ENCODE measurements around the gene SPSB4. TPM values are rescaled to one million over a fixed set of nuclear protein-coding genes. Genes with fewer than 3 reads are reported as not detected.
A peak's percentile ranks its signal among the peaks of the same experiment; 100 is the strongest.

The SPSB4 gene
- total RNA-seq, result not detected in 2 replicates
- 0.28 TPM for total RNA-seq (2013)
- polyA plus RNA-seq, result not detected in 2 replicates
- not detected in 2 replicates for polyA minus RNA-seq

DNA sequence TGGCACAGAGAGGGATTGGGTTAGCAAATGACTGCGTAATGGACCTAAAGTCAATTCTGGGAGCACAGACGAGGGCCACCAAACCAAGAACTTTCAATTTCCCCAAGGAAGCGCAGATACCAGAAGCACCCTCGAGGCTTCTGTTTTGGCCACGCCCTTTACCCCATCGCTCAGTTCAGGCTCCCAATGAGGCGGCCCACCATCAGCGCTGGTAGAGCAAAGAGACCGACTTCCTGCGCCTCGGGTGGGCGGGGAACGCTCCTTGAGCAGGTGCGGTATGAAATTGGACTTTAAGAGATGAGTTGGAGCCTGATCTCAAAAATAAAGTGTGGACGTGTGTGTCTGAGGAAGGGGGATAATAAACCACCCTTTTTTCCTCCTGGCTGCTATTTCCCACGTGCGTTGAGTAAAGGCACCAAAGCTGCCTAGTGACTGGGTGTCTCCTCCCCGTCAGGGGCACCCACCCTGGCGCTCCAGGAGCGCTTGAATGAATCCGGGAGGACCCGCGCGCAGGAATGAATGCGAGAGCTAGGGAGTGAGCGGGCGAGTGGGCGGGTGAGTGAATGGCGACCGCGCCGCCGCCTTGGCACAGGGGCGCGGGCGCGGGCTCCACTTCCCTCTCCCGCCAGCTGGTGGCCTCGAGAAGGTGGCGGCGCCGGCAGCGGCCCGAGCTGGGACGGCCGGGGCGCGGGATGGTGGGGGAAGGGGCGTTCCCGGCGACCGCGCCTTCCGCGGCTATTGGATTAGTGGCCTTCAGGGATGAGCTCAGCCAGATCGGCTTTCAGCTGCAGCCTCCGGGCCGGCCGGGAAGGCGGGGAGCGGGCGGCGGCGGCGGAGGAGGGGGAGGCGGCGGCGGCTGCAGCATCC, at the start of gene SPSB4:
SPSB4 (plus strand) TSS at position 772 of the 867 bp plus-strand sequence. CDS start 14,758 bp downstream, outside the sequence.
- H3K27ac Mint-ChIP-seq, result no peak within 1 kb of the TSS
- DNase-seq (peak; percentile 15), ATAC-seq (ENCODE audit: low read depth) (no peak)
- H3K27ac ChIP-seq (ENCODE audit: low read length in 2 of 2), result no peak within 1 kb of the TSS
- ChIA-PET CTCF (no interaction called here), POLR2A (no interaction called here)
- intact Hi-C loops (cut with micrococcal nuclease), result no loop called here
- no peaks in the 10 kb centered on the region for H3K36me3 ChIP-seq (replicated peaks in 1 of 2; ENCODE audit: control extremely low read depth in 1 of 2, control insufficient read depth in 1 of 2, extremely low read depth in 1 of 2, insufficient read depth in 2 of 2, low read length in 1 of 2)
- peak within 1 kb of the TSS; percentile 15 for H2AFZ ChIP-seq (ENCODE audit: insufficient read depth, low read depth, low read length, poor library complexity, severe bottlenecking)
- H3K4me3 ChIP-seq (ENCODE audit: control extremely low read depth in 1 of 5, extremely low read depth in 1 of 5, insufficient read depth in 1 of 5, low read depth in 2 of 5, low read length in 4 of 5), result peak within 1 kb of the TSS in 2 of 5 experiments; percentile 6 to 9
- H3K4me1 Mint-ChIP-seq, result peaks cover 9% of the 10 kb centered on the region
- no peak for TF ChIP-seq EZH2 (IDR thresholded peaks at IDR 0.05; ENCODE audit: borderline replicate concordance, insufficient read depth, low read depth, low read length, poor library complexity, severe bottlenecking)
- TF ChIP-seq, protein P1, sequence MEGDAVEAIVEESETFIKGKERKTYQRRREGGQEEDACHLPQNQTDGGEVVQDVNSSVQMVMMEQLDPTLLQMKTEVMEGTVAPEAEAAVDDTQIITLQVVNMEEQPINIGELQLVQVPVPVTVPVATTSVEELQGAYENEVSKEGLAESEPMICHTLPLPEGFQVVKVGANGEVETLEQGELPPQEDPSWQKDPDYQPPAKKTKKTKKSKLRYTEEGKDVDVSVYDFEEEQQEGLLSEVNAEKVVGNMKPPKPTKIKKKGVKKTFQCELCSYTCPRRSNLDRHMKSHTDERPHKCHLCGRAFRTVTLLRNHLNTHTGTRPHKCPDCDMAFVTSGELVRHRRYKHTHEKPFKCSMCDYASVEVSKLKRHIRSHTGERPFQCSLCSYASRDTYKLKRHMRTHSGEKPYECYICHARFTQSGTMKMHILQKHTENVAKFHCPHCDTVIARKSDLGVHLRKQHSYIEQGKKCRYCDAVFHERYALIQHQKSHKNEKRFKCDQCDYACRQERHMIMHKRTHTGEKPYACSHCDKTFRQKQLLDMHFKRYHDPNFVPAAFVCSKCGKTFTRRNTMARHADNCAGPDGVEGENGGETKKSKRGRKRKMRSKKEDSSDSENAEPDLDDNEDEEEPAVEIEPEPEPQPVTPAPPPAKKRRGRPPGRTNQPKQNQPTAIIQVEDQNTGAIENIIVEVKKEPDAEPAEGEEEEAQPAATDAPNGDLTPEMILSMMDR (IDR thresholded peaks at IDR 0.05), result no peak
- peaks cover 0 to 47% (median 17%) of the 10 kb centered on the region in 4 experiments for H3K27me3 ChIP-seq (replicated peaks in 1 of 4; ENCODE audit: control extremely low read depth in 1 of 4, control insufficient read depth in 3 of 4, insufficient read depth in 4 of 4, low read length in 3 of 4)
- H3K79me2 ChIP-seq (ENCODE audit: control insufficient read depth, insufficient read depth, low read length), result no peaks in the 10 kb centered on the region
- H3K27me3 Mint-ChIP-seq, result peaks cover 70% of the 10 kb centered on the region
- H3K4me2 ChIP-seq (replicated peaks; ENCODE audit: low read depth, low read length, poor library complexity, severe bottlenecking), result peak within 1 kb of the TSS; percentile 64
- H3K4me3 Mint-ChIP-seq, result peak within 1 kb of the TSS; percentile 70
- H3K9me3 Mint-ChIP-seq (ENCODE audit: insufficient read depth), result no peaks in the 10 kb centered on the region
- peaks cover 5 to 9% of the 10 kb centered on the region in 2 donors for H3K4me1 ChIP-seq (ENCODE audit: control insufficient read depth in 2 of 2, insufficient read depth in 2 of 2, low read length in 2 of 2)
- no peaks in the 10 kb centered on the region for H4K20me1 ChIP-seq (ENCODE audit: control insufficient read depth, insufficient read depth, low read length, poor library complexity, severe bottlenecking)
- H3K9me3 ChIP-seq (ENCODE audit: control extremely low read depth in 1 of 3, control insufficient read depth in 2 of 3, insufficient read depth in 1 of 3, low read length in 2 of 3), result no peaks in the 10 kb centered on the region
- 3% methylated on average over 57 of the region's 68 CpGs for WGBS (ENCODE audit: insufficient coverage)
- H3K9ac ChIP-seq (ENCODE audit: low read length), result no peak within 1 kb of the TSS

DNA sequence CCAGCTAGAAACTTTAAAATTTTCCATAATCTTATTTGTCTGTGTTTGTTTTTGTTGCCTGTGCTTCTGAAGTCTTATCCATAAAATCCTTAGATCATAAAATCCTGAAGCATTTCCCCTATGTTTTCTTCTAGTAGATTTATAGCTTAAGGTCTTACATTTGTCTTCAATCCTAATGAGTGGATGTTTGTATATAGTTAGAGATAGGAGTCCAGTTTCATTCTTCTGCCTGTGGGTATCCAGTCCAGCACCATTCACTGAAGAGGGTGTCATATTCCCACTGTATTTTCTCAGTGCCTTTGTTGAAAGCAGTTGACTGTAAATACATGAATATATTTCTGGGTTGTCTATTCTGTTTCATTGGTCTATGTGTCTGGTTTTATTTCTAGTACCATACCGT, 44.8 kb upstream of the SPSB4 start:
- POLR2A ChIA-PET, result no interaction called here
- CTCF ChIA-PET, result no interaction called here
- Histone ChIP-seq H3K79me2 (ENCODE audit: control insufficient read depth, insufficient read depth, low read length) (no peaks in the 10 kb centered on the region), H3K27ac (ENCODE audit: low read length in 2 of 2) (no peak overlapping the region), H3K27me3 (replicated peaks in 1 of 4; ENCODE audit: control extremely low read depth in 1 of 4, control insufficient read depth in 3 of 4, insufficient read depth in 4 of 4, low read length in 3 of 4) (peaks cover 0 to 4% (median 1%) of the 10 kb centered on the region in 4 experiments), H3K4me3 (ENCODE audit: control extremely low read depth in 1 of 5, extremely low read depth in 1 of 5, insufficient read depth in 1 of 5, low read depth in 2 of 5, low read length in 4 of 5) (no peak overlapping the region), H3K4me1 (ENCODE audit: control insufficient read depth in 2 of 2, insufficient read depth in 2 of 2, low read length in 2 of 2) (no peaks in the 10 kb centered on the region), H3K9me3 (ENCODE audit: control extremely low read depth in 1 of 3, control insufficient read depth in 2 of 3, insufficient read depth in 1 of 3, low read length in 2 of 3) (no peaks in the 10 kb centered on the region), H2AFZ (ENCODE audit: insufficient read depth, low read depth, low read length, poor library complexity, severe bottlenecking) (no peak overlapping the region), H4K20me1 (ENCODE audit: control insufficient read depth, insufficient read depth, low read length, poor library complexity, severe bottlenecking) (no peaks in the 10 kb centered on the region), H3K36me3 (replicated peaks in 1 of 2; ENCODE audit: control extremely low read depth in 1 of 2, control insufficient read depth in 1 of 2, extremely low read depth in 1 of 2, insufficient read depth in 2 of 2, low read length in 1 of 2) (no peaks in the 10 kb centered on the region), H3K9ac (ENCODE audit: low read length) (no peak overlapping the region), H3K4me2 (replicated peaks; ENCODE audit: low read depth, low read length, poor library complexity, severe bottlenecking) (no peak overlapping the region)
- DNase-seq, result no peak
- intact Hi-C loops (cut with micrococcal nuclease), result no loop called here
- H3K4me3 Mint-ChIP-seq, result no peak overlapping the region
- WGBS (ENCODE audit: insufficient coverage), result no CpG with 5 or more reads among the region's 1 CpG
- peaks cover 33% of the 10 kb centered on the region for H3K27me3 Mint-ChIP-seq
- H3K4me1 Mint-ChIP-seq, result peaks cover under 1% of the 10 kb centered on the region
- H3K27ac Mint-ChIP-seq, result no peak overlapping the region
- no peaks in the 10 kb centered on the region for H3K9me3 Mint-ChIP-seq (ENCODE audit: insufficient read depth)
- ATAC-seq (ENCODE audit: low read depth), result no peak
- TF ChIP-seq, protein P1 (IDR thresholded peaks at IDR 0.05), result no peak
- no peak for TF ChIP-seq EZH2 (IDR thresholded peaks at IDR 0.05; ENCODE audit: borderline replicate concordance, insufficient read depth, low read depth, low read length, poor library complexity, severe bottlenecking)
